Endothelial cell of umbilical vein (primary cell): ENCODE results near the gene CUL9. TPM values are rescaled to one million over a fixed set of nuclear protein-coding genes. Genes with fewer than 3 reads are reported as not detected.

Experiments used
- BruUV-seq: library from RNA; stranded (reverse); fragments of 400-500 nt; replicated peaks from 2 replicates; lab custom pipeline; 2021; lab: Mats Ljungman, UMichigan
- CTCF ChIA-PET: fragments of 300-600, 350-600 bp; sonication (Branson Sonifier 250); formaldehyde crosslinking; loops from one replicate; lab custom pipeline; 2021; ENCODE audit warnings: antibody characterized with exemption, inconsistent platforms; lab: Charles Lee
- POLR2A ChIA-PET: fragments of 300-600, 350-600 bp; sonication (Branson Sonifier 250); formaldehyde crosslinking; loops from one replicate; lab custom pipeline; 2021; ENCODE audit warnings: antibody characterized with exemption, inconsistent platforms; lab: Charles Lee
- DNase-seq: peaks from one replicate; pipeline ENCODE4 v3.0.0-alpha.2; 2011; ENCODE audit warnings: low read depth, low spot score
- FAIRE-seq: peaks from 2 replicates; lab custom pipeline; 2011; peaks lifted over from hg19 to GRCh38; lab: Jason Lieb, UNC
- H2AFZ ChIP-seq: 2 replicates; pipeline ENCODE4 v1.6.0; 2012; ENCODE audit warnings: low read depth, low read length, control low read depth, inconsistent platforms
- H3K27ac ChIP-seq: 2 replicates; pipeline ENCODE4 v1.5.1; 2011; ENCODE audit warnings: low read depth, mild to moderate bottlenecking, control low read depth, low read length, moderate library complexity; ENCODE audit not compliant: insufficient read depth
- H3K27me3 ChIP-seq, 2 experiments: 2 replicates each; pipeline versions ENCODE4 v1.6.0 to v1.6.1; 2011; ENCODE audit warnings: low read length in 2 of 2, mixed read lengths in 1 of 2; ENCODE audit not compliant: control insufficient read depth in 2 of 2, insufficient read depth in 2 of 2
- H3K36me3 ChIP-seq, 2 experiments: 2 replicates in 1 of 2; 3 replicates in 1 of 2; pipeline ENCODE4 v1.5.1; 2011; ENCODE audit warnings: low read length in 2 of 2, mild to moderate bottlenecking in 1 of 2, moderate library complexity in 1 of 2; ENCODE audit not compliant: control insufficient read depth in 2 of 2, insufficient read depth in 2 of 2; ENCODE audit errors: extremely low read depth in 1 of 2
- H3K4me1 ChIP-seq: 3 replicates; pipeline ENCODE4 v1.5.1; 2011; ENCODE audit warnings: mild to moderate bottlenecking, low read length; ENCODE audit not compliant: control insufficient read depth, insufficient read depth; ENCODE audit errors: extremely low read depth
- H3K4me2 ChIP-seq: 2 replicates; pipeline ENCODE4 v1.6.1; 2011; ENCODE audit warnings: low read length, control low read depth, mixed read lengths; ENCODE audit not compliant: insufficient read depth
- H3K4me3 ChIP-seq, 3 experiments: fragments of 200-600 bp in 1 of 3; sonication (generic), shearing (Covaris generic) in 1 of 3; replicated peaks in 1 of 3; 2 replicates each; pipeline ENCODE4 v1.5.1; 2011 to 2016; ENCODE audit warnings: control low read depth in 3 of 3, low read length in 3 of 3, mild to moderate bottlenecking in 2 of 3, inconsistent platforms in 1 of 3, low read depth in 1 of 3, moderate library complexity in 1 of 3; ENCODE audit not compliant: insufficient read depth in 1 of 3
- H3K79me2 ChIP-seq: 2 replicates; pipeline ENCODE4 v1.6.0; 2012; ENCODE audit warnings: low read length, inconsistent platforms; ENCODE audit not compliant: control insufficient read depth, insufficient read depth
- H3K9ac ChIP-seq: replicated peaks from 2 replicates; pipeline ENCODE3; 2011; ENCODE audit warnings: low read length, control low read depth; ENCODE audit not compliant: insufficient read depth; ENCODE audit errors: extremely low read depth
- H3K9me1 ChIP-seq: replicated peaks from 3 replicates; pipeline ENCODE4 v1.6.0; 2011; ENCODE audit warnings: mild to moderate bottlenecking, low read length; ENCODE audit not compliant: control insufficient read depth, insufficient read depth; ENCODE audit errors: extremely low read depth
- H3K9me3 ChIP-seq: replicated peaks from 2 replicates; pipeline ENCODE4 v1.5.1; 2012; ENCODE audit warnings: low read length, inconsistent platforms; ENCODE audit not compliant: control insufficient read depth, insufficient read depth
- H4K20me1 ChIP-seq: replicated peaks from 2 replicates; pipeline ENCODE3; 2011; ENCODE audit warnings: mild to moderate bottlenecking, low read length; ENCODE audit not compliant: control insufficient read depth, insufficient read depth; ENCODE audit errors: extremely low read depth
- CTCF ChIP-seq, 2 donors: IDR thresholded peaks; 1 replicate in 1 of 2; 2 replicates in 1 of 2; pipeline ENCODE4 v1.5.1; 2011; ENCODE audit warnings: low read length in 2 of 2, mild to moderate bottlenecking in 2 of 2, moderate library complexity in 2 of 2, control low read depth in 1 of 2, inconsistent platforms in 1 of 2, low read depth in 1 of 2; ENCODE audit not compliant: insufficient read depth in 1 of 2; ENCODE audit errors: extremely low read depth in 1 of 2
- EZH2 ChIP-seq: IDR thresholded peaks from 2 replicates; pipeline ENCODE4 v1.6.1; 2012; ENCODE audit warnings: borderline replicate concordance, low read depth, mild to moderate bottlenecking, moderate library complexity, low read length, inconsistent platforms; ENCODE audit not compliant: severe bottlenecking
- FOS ChIP-seq: IDR thresholded peaks from 2 replicates; pipeline ENCODE4 v1.6.1; 2011; ENCODE audit warnings: mild to moderate bottlenecking, low read length, moderate library complexity, borderline replicate concordance; ENCODE audit not compliant: insufficient read depth
- GATA2 ChIP-seq: IDR thresholded peaks from 2 replicates; pipeline ENCODE4 v1.7.0; 2011; ENCODE audit warnings: low read depth, mild to moderate bottlenecking, moderate library complexity, mixed read lengths, low read length; ENCODE audit not compliant: insufficient read length, insufficient read depth
- JUN ChIP-seq: IDR thresholded peaks from 2 replicates; pipeline ENCODE4 v1.6.1; 2011; ENCODE audit warnings: borderline replicate concordance, low read depth; ENCODE audit not compliant: insufficient read length, insufficient read depth
- MAX ChIP-seq: IDR thresholded peaks from 2 replicates; pipeline ENCODE4 v1.6.1; 2011; ENCODE audit not compliant: insufficient read depth, insufficient read length
- MYC ChIP-seq: IDR thresholded peaks from one replicate; pipeline ENCODE4 v1.6.1; 2011; ENCODE audit warnings: mild to moderate bottlenecking, low read depth, low read length
- POLR2A ChIP-seq: IDR thresholded peaks from 2 replicates; pipeline ENCODE4 v1.6.1; 2012; ENCODE audit warnings: low read depth, mild to moderate bottlenecking, control low read depth, low read length
- POLR2AphosphoS5 ChIP-seq: IDR thresholded peaks from 2 replicates; pipeline ENCODE4 v1.6.1; 2012; ENCODE audit warnings: low read depth, mild to moderate bottlenecking, control low read depth, low read length, moderate library complexity; ENCODE audit not compliant: insufficient read depth
- dilution Hi-C: fragments of 300-500 bp; cut with MboI; formaldehyde crosslinking; loops from one replicate; pipeline ENCODE4 v1.15.0; 2019; ENCODE audit warnings: low sequenced_read_pairs; ENCODE audit not compliant: extremely low pct_ligation_motif_present
- intact Hi-C: fragments of 100-400 bp; cut with micrococcal nuclease; formaldehyde crosslinking; loops from one replicate; pipeline ENCODE4 v1.10.0; 2022
- polyA plus RNA-seq, 4 experiments: library from polyadenylated mRNA; depleted of rRNA in 3 of 4; stranded (reverse) in 3 of 4; unstranded in 1 of 4; fragments of >200 nt; gene quantifications; 2 replicates each; pipeline versions ENCODE4 v1.2.1 to v1.2.3, GENCODE V29; 2011 to 2012; ENCODE audit warnings: missing spikeins in 1 of 4
- total RNA-seq: library from RNA; stranded (reverse); gene quantifications from 2 replicates; pipeline ENCODE4 v1.2.3, GENCODE V29; 2021

CUL9 gene
- total and polyA plus RNA-seq, 2 donors (not counting 3 experiments of a cell fraction or from before 2014, with no cell fraction given), result 38.7 to 46.0 TPM

DNA sequence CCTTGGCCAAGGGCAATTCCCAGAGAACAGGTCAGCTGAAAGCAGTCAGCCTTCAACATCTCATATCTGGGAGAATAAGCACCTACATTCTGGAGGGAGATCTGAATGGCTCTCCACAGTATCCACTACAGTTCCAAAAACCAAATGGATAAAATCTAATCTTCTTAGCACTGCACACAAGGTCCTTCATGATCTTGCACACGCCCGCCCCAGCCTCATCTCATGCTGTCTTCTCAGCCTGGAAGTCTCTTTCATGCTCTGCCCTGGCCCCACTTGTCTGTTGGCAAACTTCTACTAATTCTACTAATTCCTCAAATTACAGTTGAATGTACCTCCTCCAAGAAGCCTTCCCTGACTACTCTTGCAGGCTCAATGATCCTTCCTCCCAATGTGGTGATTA is 59.5 kb downstream of the CUL9 start:
- POLR2A ChIA-PET, result no interaction called here
- intact Hi-C loops, result no loop called here
- Histone ChIP-seq H3K79me2 (no peaks in the 10 kb centered on the region), H3K4me3 (no peak overlapping the region), H4K20me1 (no peaks in the 10 kb centered on the region), H3K27me3 (peaks cover 51 to 54% of the 10 kb centered on the region in 2 experiments), H3K4me2 (no peak overlapping the region), H2AFZ (no peak overlapping the region), H3K9me3 (no peaks in the 10 kb centered on the region), H3K4me1 (no peaks in the 10 kb centered on the region), H3K9ac (no peak overlapping the region), H3K9me1 (no peaks in the 10 kb centered on the region), H3K27ac (no peak overlapping the region), H3K36me3 (no peaks in the 10 kb centered on the region)
- DNase-seq, result no peak
- BruUV-seq, result no TSS peak
- TF ChIP-seq MYC (no peak), POLR2AphosphoS5 (no peak), JUN (no peak), MAX (no peak), GATA2 (no peak), CTCF (IDR thresholded peaks at IDR 0.05; ENCODE audit: extremely low read depth in 1 of 2, insufficient read depth in 1 of 2, low read depth in 1 of 2, low read length in 2 of 2) (no peak), POLR2A (no peak), FOS (no peak), EZH2 (no peak)
- CTCF ChIA-PET, result interaction anchor here (1.0 to 3.0 kb wide), 2 partner anchors 12 to 22 kb away, joined by 3 to 14 read pairs; partner anchors contain the start of gene DNPH1
- dilution Hi-C loops, result no loop called here
- FAIRE-seq, result no peak
